Glutamatergic neuron (in vitro differentiated cells): ENCODE measurements around the gene PRKAR1A. TPM values are rescaled to one million over a fixed set of nuclear protein-coding genes. Genes with fewer than 3 reads are reported as not detected.

Experiments
- DNase-seq: peaks from one replicate; pipeline ENCODE4 v3.0.0; 2022
- H3K27ac Mint-ChIP-seq: one replicate; pipeline ENCODE4 v1.8.0; 2020; ENCODE audit warnings: mild to moderate bottlenecking, mixed read lengths, inconsistent platforms; ENCODE audit not compliant: unreplicated experiment
- H3K27me3 Mint-ChIP-seq: one replicate; pipeline ENCODE4 v1.8.0; 2020; ENCODE audit warnings: mild to moderate bottlenecking, moderate library complexity, mixed read lengths, inconsistent platforms; ENCODE audit not compliant: unreplicated experiment
- H3K36me3 Mint-ChIP-seq: one replicate; pipeline ENCODE4 v1.8.0; 2020; ENCODE audit warnings: mild to moderate bottlenecking, mixed read lengths, inconsistent platforms; ENCODE audit not compliant: unreplicated experiment
- H3K4me1 Mint-ChIP-seq: one replicate; pipeline ENCODE4 v1.8.0; 2020; ENCODE audit warnings: mild to moderate bottlenecking, low read depth, mixed read lengths, inconsistent platforms; ENCODE audit not compliant: unreplicated experiment
- H3K4me3 Mint-ChIP-seq: one replicate; pipeline ENCODE4 v1.8.0; 2020; ENCODE audit warnings: mild to moderate bottlenecking, mixed read lengths, inconsistent platforms; ENCODE audit not compliant: unreplicated experiment
- H3K9me3 Mint-ChIP-seq: one replicate; pipeline ENCODE4 v1.8.0; 2020; ENCODE audit warnings: mild to moderate bottlenecking, moderate library complexity, mixed read lengths, inconsistent platforms; ENCODE audit not compliant: unreplicated experiment
- total RNA-seq: library from RNA; stranded (reverse); fragmentation: NEBNext Ultra II Directional; extraction: Animal tissue kit (Norgen Biotek cat#: 25700); gene quantifications from one replicate; pipeline ENCODE4 v1.2.1, GENCODE V29; 2021; ENCODE audit not compliant: unreplicated experiment
- TF ChIP-seq, protein P1 (sequence below): fragments of 200-600 bp; sonication (generic); IDR thresholded peaks from one replicate; pipeline ENCODE4 v1.5.0; 2021; ENCODE audit not compliant: partially characterized antibody, unreplicated experiment

The PRKAR1A gene
- total RNA-seq, 1 donor from 2014 or later: 277 TPM

DNA sequence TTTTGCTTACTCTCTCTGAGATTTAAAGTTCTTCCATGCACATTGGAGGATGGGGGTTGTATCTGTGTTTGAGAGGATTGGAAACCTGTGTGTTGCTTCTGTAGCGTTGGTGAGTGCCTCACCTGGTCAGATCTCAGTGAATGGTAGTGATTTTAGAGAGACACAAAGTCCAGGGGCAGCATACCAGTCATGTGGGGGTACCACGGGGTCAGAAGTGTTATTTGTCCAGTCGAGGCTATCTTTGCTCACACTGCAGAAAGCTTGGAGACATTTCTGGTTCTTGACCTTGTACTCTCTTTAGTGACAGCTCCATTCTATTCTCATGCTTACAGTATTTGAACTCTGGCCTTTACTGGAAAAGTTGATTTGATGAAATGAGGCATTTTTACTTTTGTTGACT is 23.7 kb downstream of the PRKAR1A start:
- Mint-ChIP-seq H3K27ac (no peak overlapping the region), H3K4me1 (peaks cover 9% of the 10 kb centered on the region), H3K36me3 (peaks cover 5% of the 10 kb centered on the region), H3K9me3 (peaks cover 7% of the 10 kb centered on the region), H3K4me3 (no peak overlapping the region), H3K27me3 (no peaks in the 10 kb centered on the region)
- DNase-seq: no peak
- TF ChIP-seq, protein P1, sequence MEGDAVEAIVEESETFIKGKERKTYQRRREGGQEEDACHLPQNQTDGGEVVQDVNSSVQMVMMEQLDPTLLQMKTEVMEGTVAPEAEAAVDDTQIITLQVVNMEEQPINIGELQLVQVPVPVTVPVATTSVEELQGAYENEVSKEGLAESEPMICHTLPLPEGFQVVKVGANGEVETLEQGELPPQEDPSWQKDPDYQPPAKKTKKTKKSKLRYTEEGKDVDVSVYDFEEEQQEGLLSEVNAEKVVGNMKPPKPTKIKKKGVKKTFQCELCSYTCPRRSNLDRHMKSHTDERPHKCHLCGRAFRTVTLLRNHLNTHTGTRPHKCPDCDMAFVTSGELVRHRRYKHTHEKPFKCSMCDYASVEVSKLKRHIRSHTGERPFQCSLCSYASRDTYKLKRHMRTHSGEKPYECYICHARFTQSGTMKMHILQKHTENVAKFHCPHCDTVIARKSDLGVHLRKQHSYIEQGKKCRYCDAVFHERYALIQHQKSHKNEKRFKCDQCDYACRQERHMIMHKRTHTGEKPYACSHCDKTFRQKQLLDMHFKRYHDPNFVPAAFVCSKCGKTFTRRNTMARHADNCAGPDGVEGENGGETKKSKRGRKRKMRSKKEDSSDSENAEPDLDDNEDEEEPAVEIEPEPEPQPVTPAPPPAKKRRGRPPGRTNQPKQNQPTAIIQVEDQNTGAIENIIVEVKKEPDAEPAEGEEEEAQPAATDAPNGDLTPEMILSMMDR: no peak

DNA sequence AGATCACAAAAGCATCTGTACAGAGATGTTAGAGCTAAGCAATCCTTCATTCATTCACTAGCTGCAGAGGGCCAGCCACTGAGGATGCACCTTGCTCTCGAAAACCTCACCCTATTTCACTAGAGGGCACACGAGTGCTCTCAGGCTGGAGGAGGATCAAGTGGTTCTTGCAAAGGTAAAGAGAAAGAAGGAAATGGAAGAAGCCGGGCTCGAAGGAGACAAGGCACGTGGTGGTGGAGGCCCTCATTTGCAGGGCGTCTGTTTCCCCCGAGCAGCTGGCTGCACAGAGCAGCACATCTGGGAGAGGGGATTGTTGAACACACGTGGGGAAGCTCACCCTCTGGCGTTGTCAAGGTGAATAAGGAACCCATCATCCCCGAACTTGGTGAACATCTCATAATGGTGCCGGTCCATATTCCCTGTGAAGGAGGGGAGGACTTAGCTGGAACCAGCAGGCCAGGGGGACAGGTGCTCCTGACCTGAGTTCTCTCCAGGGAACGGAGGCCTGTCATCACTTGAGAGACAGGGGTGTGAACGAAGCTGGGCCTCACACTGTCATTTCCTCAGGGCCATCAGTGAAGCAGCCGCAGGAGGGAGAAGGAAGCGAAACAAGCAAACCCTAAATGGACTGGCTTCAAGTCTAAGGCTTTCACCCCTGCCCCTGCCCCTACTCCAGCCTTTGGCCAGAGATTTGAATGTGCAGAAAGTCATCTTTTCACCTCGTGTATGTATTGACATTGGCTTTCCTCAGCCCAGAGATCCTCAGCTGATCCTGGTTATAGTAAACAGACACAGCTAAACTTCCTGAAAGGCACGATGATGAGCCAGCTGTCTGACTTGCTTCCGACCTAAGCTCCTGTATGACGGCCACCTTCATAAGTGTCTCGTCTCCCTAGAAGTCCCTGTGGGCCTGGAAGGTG is 27.6 kb downstream of the PRKAR1A start:
- Mint-ChIP-seq H3K36me3 (peaks cover 5% of the 10 kb centered on the region), H3K4me3 (no peak overlapping the region), H3K27ac (no peak overlapping the region), H3K4me1 (peaks cover 23% of the 10 kb centered on the region), H3K27me3 (peaks cover 1% of the 10 kb centered on the region), H3K9me3 (peaks cover 11% of the 10 kb centered on the region)
- no peak for DNase-seq
- TF ChIP-seq, protein P1: no peak

DNA sequence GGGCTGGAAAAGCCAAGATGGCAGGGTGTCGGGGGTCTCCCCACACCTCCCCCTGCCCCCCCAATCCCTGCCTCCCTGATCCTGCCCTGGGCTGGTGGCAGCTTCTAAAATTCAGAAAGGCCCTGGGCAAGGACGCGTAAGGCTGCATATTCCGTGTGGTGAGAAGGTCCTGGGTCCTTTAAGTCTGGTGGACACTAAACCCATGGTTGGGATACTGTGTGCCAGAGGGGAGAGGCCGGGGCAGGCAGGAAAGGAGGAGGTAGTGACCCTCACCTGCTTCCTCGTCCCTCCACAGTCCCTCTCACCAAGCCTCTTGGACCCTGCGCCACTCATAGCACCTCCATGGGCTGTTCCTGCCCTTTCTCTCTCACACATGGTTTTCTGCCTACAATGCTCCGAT is 28.8 kb downstream of the PRKAR1A start:
- no peak overlapping the region for H3K4me3 Mint-ChIP-seq
- DNase-seq: no peak
- peaks cover under 1% of the 10 kb centered on the region for H3K36me3 Mint-ChIP-seq
- H3K27me3 Mint-ChIP-seq: peaks cover 1% of the 10 kb centered on the region
- peaks cover 20% of the 10 kb centered on the region for H3K4me1 Mint-ChIP-seq
- peaks cover 9% of the 10 kb centered on the region for H3K9me3 Mint-ChIP-seq
- TF ChIP-seq, protein P1: no peak
- no peak overlapping the region for H3K27ac Mint-ChIP-seq

DNA sequence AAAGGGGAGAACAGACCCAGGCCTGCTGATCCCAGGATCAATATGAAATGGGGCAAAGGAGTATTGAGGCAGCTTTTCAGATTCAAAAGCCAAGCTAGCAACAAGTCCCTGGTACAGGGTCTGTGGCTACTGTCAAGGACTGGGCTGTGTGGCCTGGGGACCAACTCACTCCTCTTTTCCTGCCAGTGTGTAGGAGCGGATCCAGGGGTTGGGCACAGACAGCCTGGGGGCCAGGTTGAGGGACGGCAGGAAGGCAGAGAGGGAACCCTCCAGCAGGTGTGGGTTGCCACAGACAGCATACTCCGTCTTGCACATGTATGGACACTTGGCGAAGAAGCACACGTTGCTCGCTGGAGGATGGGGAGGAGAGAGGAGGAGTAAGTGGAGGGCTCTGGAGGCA is 29.6 kb downstream of the PRKAR1A start:
- TF ChIP-seq, protein P1: no peak
- Mint-ChIP-seq H3K36me3 (peaks cover 6% of the 10 kb centered on the region), H3K4me3 (no peak overlapping the region), H3K27ac (no peak overlapping the region), H3K4me1 (peaks cover 20% of the 10 kb centered on the region), H3K27me3 (peaks cover 1% of the 10 kb centered on the region), H3K9me3 (peaks cover 7% of the 10 kb centered on the region)
- no peak for DNase-seq

DNA sequence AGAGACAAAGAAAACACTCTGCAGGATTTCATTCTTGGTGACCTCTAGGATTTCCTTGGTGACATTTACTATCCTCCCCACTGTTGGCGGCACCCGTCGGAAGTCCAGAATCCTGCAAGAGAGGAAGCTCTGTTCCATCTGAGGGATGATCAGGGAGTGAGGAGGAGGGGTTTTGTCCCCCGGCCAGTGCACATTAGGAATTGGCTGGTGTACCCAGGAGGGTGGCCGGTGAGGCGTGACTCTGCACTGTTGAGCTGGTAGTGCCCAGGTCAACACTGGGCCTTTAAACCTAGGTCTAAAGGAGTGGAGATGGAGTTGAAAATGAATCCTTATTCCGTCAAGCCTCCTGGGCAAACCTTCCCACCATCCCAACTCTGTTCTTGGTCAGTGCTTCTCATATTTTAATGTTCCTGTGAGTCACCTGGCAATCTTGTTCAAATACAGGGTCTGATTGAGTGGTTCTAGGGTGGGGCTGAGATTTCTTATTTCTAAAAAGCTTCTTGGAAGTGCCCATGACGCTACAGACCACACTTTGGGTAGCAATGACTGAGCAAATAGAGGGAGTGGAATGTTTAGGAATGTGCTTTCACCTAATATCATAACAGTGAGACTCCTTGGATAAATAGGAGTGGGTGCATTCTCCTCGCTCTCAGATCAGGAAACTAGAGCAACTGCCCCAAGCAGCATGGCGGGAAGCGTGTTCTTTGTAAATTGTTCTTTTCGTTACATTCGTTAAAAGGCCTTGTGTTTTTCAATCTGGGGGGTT is 30.7 kb downstream of the PRKAR1A start:
- Mint-ChIP-seq H3K27me3 (peaks cover 1% of the 10 kb centered on the region), H3K9me3 (peaks cover 9% of the 10 kb centered on the region), H3K4me1 (peaks cover 20% of the 10 kb centered on the region), H3K36me3 (peaks cover 8% of the 10 kb centered on the region), H3K27ac (peak overlapping the region; percentile 52), H3K4me3 (no peak overlapping the region)
- DNase-seq: no peak
- TF ChIP-seq, protein P1: no peak
